ENCODE results near the gene CRLF1. TPM values are rescaled to one million over a fixed set of nuclear protein-coding genes. Genes with fewer than 3 reads are reported as not detected.
"Not testable (repeated sequence)": the region's sequence is repeated elsewhere in the genome, so short reads cannot be mapped to it uniquely, and the experiment has no call there.

CRLF1 gene
- total and polyA plus RNA-seq, 5 donors = 7.2 to 79.6 (median 39.4) TPM

DNA sequence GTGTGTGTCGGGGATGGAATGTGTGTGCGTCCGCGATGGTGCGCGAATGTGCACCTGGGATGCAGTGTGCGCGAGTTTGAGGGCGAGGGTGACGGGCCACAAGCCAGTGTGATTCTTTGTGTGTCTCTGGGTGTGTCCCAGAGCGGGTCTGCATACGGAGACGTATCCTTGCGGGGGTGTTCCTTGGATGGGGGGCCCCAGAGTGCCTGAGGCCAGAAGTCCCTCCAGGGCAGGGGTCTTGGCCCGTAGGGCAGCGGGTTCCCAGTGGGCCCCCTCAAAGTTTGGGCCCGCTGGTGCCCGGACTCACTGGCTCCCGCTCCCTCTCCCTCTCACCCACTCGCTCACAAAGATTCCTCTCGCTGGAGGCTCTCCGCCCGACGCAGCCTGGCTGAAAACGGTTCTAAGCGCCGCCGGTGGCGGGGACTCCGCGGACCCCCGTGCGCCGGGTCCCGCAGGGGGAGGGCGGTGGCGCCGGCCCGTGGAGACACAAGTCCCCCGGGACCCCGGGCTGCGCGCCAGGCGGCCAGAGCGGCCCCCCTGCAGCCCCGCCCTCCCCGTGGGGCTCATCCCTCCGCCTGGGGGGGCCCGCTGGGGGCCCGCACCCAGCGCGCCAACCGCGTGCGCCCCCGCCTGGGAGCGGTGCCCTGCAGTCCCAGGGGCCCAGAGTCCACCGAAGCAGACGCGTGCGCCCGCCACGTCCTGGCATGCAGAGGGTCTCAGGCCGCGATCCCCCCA lies 886 bp downstream of the CRLF1 start:
- intact Hi-C loops (cut with DNase I) = no loop called here
- DNase-seq (peak in 1 of 3 donors; percentile 57), ATAC-seq (no peak)
- H3K27me3 ChIP-seq (ENCODE audit: control insufficient read depth, insufficient read depth) = no peaks in the 10 kb centered on the region
- 2% methylated on average over 65 of the region's 65 CpGs for WGBS
- peak overlapping the region; percentile 52 for H3K4me3 ChIP-seq (ENCODE audit: low read length)
- H3K9me3 ChIP-seq (ENCODE audit: control insufficient read depth, low read length) = no peaks in the 10 kb centered on the region
- H3K4me1 ChIP-seq (ENCODE audit: control insufficient read depth, insufficient read depth, low read length) = no peaks in the 10 kb centered on the region
- H3K27ac ChIP-seq (ENCODE audit: low read length) = no peak overlapping the region

DNA sequence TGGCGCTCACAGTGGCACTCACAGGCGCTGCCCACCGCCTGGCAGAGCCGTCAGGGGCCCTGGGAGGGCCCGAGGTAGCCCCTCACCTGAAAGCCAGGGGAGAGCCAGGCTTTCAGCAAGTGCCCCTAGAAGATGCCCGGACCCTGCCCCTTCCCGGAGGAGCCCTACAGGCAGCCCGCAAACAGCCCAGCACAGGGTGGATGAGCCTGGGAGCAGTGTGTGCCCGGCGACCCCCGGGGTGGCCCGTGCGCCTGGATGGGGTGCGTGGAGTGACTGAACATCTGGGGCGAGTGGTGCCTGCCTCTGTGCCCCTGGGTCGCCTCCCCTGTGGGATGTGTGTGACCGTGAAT lies 1.4 kb downstream of the CRLF1 start:
- 7% methylated on average over 17 of the region's 17 CpGs for WGBS
- no peak for ATAC-seq

DNA sequence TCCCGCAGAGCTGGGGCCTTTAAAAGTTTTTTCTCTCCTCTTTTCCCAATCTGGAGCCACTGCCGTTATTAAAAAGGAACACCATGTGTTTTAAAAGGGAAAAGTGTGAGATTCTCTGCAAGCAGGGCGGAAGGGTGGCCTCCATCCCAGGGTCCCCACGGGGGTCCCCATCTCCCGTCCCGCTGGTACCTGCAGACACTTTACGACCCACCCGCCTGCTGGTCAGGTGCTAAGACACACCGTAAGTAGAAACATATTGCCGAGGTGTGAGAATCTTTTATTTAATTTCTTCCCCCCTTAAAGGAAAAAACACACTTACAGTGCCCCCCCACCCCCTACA lies 1.8 kb downstream of the CRLF1 start:
- Histone ChIP-seq H3K27me3 (ENCODE audit: control insufficient read depth, insufficient read depth) (no peaks in the 10 kb centered on the region), H3K9me3 (ENCODE audit: control insufficient read depth, low read length) (no peaks in the 10 kb centered on the region), H3K27ac (ENCODE audit: low read length) (no peak overlapping the region), H3K4me1 (ENCODE audit: control insufficient read depth, insufficient read depth, low read length) (no peaks in the 10 kb centered on the region), H3K4me3 (ENCODE audit: low read length) (no peak overlapping the region)
- ATAC-seq (no peak), DNase-seq (no peak)
- WGBS = 16% methylated on average over 10 of the region's 10 CpGs
- intact Hi-C loops (cut with DNase I) = no loop called here

More for the DNA sequence above, 1.4 kb downstream of the CRLF1 start:
- H3K27ac ChIP-seq (ENCODE audit: low read length) = no peak overlapping the region
- H3K9me3 ChIP-seq (ENCODE audit: control insufficient read depth, low read length) = no peaks in the 10 kb centered on the region
- H3K4me1 ChIP-seq (ENCODE audit: control insufficient read depth, insufficient read depth, low read length) = no peaks in the 10 kb centered on the region
- no peak overlapping the region for H3K4me3 ChIP-seq (ENCODE audit: low read length)
- DNase-seq = peak in 1 of 3 donors; percentile 47
- no peaks in the 10 kb centered on the region for H3K27me3 ChIP-seq (ENCODE audit: control insufficient read depth, insufficient read depth)
- intact Hi-C loops (cut with DNase I) = no loop called here

DNA sequence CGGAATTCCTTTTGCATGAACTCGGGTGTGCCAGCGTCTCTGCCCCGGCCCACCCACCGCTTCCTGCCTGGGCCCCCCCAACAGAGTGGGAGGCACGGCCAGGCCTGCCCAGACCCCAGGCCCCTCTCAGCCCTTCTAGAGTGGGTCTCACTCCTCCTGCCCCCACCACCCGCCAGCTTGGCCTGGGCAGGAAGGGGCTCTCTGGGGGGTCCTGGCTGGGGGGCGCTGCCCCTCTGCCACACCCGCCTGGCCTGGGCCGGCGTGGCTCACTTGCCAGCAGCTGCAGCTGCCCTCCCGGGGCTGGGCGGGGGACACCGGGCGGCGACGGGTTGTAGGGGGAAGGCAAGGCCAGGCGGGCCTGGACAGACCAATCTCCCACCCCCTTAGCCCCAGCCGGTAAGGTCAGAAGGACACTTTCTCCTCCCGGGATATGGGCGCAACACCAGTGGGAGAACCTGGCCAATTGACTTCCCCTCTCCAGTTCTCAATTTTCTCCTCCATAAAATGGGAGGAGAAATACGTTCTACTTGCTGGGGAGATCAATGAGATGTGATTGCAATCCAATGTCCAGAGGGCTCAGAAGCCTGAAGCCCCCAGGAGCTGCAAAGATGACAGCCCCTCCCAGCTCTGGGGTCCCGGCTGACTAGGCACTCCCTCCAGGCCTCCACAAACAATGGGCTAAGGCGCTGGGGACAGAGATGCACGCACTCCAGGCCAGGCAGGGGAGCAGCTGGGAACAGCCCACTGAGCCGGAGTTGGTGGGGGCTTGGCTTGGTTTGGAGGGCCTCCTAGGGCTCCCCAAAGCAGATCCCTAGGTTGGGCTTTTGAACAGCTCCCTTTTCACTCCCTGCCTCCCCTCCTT lies 2.4 kb downstream of the CRLF1 start:
- no peak overlapping the region for H3K4me3 ChIP-seq (ENCODE audit: low read length)
- peak in 1 of 3 donors; percentile 60 for DNase-seq

DNA sequence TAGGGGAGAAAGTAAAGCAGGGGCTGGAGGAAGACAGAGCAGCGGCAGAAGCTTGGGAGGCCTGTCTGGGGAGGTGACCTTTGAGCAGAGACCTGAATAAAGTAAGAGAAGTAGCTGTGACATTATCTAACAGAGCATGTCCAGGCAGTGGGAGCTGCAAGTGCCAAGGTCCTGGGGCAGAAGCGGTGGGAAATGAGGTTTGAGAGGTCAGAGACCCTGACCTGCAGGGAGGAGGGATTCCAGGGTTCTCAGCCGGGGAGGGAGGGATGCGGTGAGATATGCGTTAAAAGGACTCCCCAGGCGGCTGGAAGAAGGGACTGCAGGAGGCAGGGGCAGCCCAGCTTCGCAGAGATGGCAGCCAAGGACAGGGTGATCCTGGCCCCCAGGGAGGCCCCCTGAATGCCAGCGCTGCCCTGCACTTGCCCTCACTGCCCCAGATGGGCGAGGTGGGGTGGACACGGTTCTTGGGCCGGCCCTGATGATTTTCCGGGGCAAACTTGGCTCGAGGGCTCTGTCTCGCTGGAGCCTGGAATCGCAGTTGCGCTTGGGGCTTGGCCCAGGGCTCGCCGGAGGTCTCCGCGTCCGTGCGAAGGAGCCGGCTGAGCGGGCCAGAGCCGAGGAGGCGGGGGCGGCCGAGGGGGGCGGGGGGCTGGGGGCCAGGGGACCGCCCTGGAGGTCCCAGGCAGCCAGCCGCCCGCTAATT lies 3.2 kb downstream of the CRLF1 start:
- WGBS = 7% methylated on average over 32 of the region's 32 CpGs
- H3K4me1 ChIP-seq (ENCODE audit: control insufficient read depth, insufficient read depth, low read length) = no peaks in the 10 kb centered on the region
- intact Hi-C loops (cut with DNase I) = no loop called here
- H3K27ac ChIP-seq (ENCODE audit: low read length) = no peak overlapping the region
- no peak overlapping the region for H3K4me3 ChIP-seq (ENCODE audit: low read length)
- DNase-seq = peak in 2 of 3 donors; percentile 63 to 72
- H3K9me3 ChIP-seq (ENCODE audit: control insufficient read depth, low read length) = no peaks in the 10 kb centered on the region
- peak; percentile 39 to 40 for ATAC-seq
- no peaks in the 10 kb centered on the region for H3K27me3 ChIP-seq (ENCODE audit: control insufficient read depth, insufficient read depth)

More for the DNA sequence above, 2.4 kb downstream of the CRLF1 start:
- peak; percentile 40 to 42 for ATAC-seq
- H3K27me3 ChIP-seq (ENCODE audit: control insufficient read depth, insufficient read depth) = no peaks in the 10 kb centered on the region
- intact Hi-C loops (cut with DNase I) = no loop called here
- 16% methylated on average over 26 of the region's 26 CpGs for WGBS
- H3K4me1 ChIP-seq (ENCODE audit: control insufficient read depth, insufficient read depth, low read length) = no peaks in the 10 kb centered on the region
- no peak overlapping the region for H3K27ac ChIP-seq (ENCODE audit: low read length)
- H3K9me3 ChIP-seq (ENCODE audit: control insufficient read depth, low read length) = no peaks in the 10 kb centered on the region

DNA sequence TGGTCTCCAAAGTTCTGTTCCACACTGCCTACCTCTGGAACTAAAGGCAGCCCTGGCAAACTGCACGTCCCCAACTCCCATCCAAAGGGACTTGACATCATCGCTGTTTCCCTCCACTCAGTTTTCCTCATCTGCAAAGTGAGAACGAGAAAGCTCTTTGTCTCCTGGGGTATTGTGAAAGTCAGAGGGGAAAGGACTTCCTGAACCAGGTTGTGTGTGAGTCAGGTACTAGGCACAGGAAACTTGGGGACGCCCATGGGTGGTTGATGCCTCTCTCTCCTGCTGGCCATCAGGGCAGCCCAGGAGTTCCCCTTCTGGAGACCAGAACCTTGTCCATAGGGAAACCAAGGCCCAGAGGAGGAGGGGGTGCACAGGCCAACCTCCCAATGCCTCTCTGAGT lies 4.7 kb downstream of the CRLF1 start:
- Histone ChIP-seq H3K4me1 (ENCODE audit: control insufficient read depth, insufficient read depth, low read length) (no peaks in the 10 kb centered on the region), H3K4me3 (ENCODE audit: low read length) (no peak overlapping the region), H3K27ac (ENCODE audit: low read length) (no peak overlapping the region), H3K9me3 (ENCODE audit: control insufficient read depth, low read length) (no peaks in the 10 kb centered on the region), H3K27me3 (ENCODE audit: control insufficient read depth, insufficient read depth) (no peaks in the 10 kb centered on the region)
- intact Hi-C loops (cut with DNase I) = no loop called here
- no peak for DNase-seq
- ATAC-seq = no peak
- WGBS = 78% methylated on average over 4 of the region's 4 CpGs

DNA sequence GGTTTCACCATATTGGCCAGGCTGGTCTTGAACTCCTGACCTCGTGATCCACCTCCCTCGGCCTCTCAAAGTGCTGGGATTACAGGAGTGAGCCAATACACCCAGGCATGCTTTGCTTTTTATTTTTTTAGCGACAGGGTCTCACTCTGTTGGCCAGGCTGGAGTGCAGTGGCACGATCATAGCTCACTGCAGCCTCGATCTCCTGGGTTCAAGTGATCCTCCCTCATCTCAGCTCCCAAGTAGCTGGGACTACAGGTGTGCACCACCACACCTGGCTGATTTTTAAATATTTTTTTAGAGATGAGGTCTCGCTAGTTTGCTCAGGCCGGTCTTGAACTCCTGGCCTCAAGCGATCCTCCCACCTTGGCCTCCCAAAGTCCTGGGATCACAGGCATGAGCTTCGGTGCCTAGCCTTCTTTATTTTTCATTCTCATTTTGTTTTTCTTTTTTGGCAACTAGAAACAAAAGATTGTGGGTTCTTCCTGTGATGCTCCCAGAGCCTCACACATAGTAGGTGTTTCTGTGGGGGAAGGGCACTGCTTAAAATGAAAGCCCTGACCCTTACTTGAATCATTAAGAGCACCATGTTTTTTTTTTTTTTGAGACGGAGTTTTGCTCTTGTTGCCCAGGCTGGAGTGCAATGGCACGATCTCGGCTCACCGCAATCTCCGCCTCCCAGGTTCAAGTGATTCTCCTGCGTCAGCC lies 5.8 kb downstream of the CRLF1 start:
- H3K4me3 ChIP-seq (ENCODE audit: low read length); H3K9me3 ChIP-seq (ENCODE audit: control insufficient read depth, low read length); ATAC-seq; H3K4me1 ChIP-seq (ENCODE audit: control insufficient read depth, insufficient read depth, low read length); H3K27me3 ChIP-seq (ENCODE audit: control insufficient read depth, insufficient read depth); intact Hi-C loops (cut with DNase I); H3K27ac ChIP-seq (ENCODE audit: low read length): not testable (repeated sequence)
- 92% methylated on average over 15 of the region's 15 CpGs for WGBS
- peak in 1 of 3 donors; percentile 3 for DNase-seq

DNA sequence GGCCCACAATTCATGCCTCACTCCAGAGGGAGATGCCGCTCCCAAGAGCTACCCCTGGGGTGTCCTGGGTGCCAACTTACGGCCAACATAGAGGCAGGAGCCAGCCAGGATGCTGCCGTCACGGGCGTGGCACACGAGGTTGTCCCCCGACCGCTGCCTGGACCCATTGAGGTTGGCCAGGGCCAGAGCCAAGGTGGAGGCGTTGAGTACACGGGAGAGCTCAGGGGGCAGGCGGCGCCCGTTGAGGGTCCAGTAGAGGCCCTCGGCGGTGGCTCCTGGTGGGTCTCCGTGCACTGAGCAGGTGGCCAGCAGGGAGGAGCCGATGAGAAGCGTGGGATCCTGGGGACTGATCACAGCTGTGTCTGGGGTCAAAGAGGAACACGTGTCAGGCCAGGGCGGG lies 7.1 kb downstream of the CRLF1 start:
- H3K27ac ChIP-seq (ENCODE audit: low read length) = no peak overlapping the region
- no peaks in the 10 kb centered on the region for H3K27me3 ChIP-seq (ENCODE audit: control insufficient read depth, insufficient read depth)
- peak in 1 of 3 donors; percentile 43 for DNase-seq
- no peak for ATAC-seq
- H3K4me1 ChIP-seq (ENCODE audit: control insufficient read depth, insufficient read depth, low read length) = no peaks in the 10 kb centered on the region
- no peaks in the 10 kb centered on the region for H3K9me3 ChIP-seq (ENCODE audit: control insufficient read depth, low read length)
- no peak overlapping the region for H3K4me3 ChIP-seq (ENCODE audit: low read length)
- 87% methylated on average over 20 of the region's 20 CpGs for WGBS
- intact Hi-C loops (cut with DNase I) = loop anchor here in 3 of 4 donors (5.0 to 10.0 kb wide), 2 partner anchors 75 to 78 kb away; no protein-coding TSS in a partner anchor

DNA sequence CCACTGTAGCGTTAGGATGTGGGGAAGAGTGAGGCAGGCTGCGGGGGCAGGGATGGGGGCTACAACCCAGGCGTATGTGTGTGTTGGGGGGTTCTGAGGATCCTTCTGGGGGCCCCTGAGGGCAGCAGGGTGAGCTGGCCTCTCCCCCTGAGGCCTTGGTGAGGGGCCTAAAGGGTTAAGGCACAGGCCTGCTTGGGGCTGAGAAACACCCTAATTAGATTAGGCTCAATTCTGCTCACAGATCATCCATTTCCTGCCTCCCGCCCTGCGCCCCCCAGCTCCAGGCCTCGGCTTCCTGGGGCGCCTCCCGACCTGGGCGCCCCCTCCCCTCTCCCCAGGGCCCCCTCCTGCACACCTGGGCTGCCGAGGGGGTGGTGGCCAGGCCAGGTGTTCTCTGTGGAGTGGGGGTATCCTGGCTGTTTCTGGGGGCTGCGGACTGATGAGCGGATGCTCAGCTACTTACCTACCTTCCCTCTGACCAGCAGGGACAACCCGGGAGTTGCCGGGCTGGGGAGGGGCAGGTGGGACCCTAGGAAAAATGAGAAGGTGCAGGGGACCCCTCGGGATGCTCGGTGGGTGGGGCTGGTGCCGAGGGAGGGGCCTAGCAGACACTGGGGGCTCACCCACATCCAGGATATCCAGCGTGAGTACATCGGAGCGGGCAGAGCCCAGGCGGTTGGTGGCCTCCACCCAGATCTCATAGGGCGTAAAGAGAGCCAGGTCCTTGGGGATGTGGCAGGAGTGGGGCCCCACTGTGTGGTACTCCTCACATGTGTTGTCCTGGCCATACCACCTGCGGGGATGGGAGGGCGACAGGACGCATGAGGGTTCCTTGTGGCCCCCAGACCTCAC lies 8.6 kb downstream of the CRLF1 start:
- intact Hi-C loops (cut with DNase I) = loop anchor here in 3 of 4 donors (5.0 to 10.0 kb wide), 2 partner anchors 77 to 79 kb away; no protein-coding TSS in a partner anchor
- DNase-seq (peak in 1 of 3 donors; percentile 51), ATAC-seq (no peak)
- 45% methylated on average over 25 of the region's 25 CpGs for WGBS
- Histone ChIP-seq H3K4me3 (ENCODE audit: low read length) (no peak overlapping the region), H3K27ac (ENCODE audit: low read length) (no peak overlapping the region), H3K27me3 (ENCODE audit: control insufficient read depth, insufficient read depth) (no peaks in the 10 kb centered on the region), H3K4me1 (ENCODE audit: control insufficient read depth, insufficient read depth, low read length) (no peaks in the 10 kb centered on the region), H3K9me3 (ENCODE audit: control insufficient read depth, low read length) (no peaks in the 10 kb centered on the region)

DNA sequence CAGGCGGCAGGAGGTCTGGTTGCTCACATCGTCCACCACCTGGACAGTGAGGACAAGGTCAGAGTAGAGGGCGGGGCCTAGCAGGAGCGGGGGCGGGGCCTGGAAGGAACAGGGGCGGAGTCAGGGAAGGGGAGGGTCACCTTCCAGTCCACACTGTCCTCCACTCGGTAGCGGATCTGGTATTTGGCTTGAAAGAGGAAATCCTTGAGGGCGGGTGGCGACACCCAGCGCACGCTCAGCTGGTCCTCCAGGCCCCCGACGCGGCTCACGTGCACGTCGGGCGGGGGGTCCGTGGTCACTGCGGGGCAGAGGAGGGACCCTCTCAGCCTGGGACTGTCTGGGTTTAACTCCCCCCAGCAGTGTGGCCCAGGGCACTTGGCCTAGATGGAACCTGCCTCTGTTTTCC lies 9.8 kb downstream of the CRLF1 start:
- intact Hi-C loops (cut with DNase I) = loop anchor here in 3 of 4 donors (5.0 to 10.0 kb wide), 2 partner anchors 78 to 81 kb away; no protein-coding TSS in a partner anchor

More for the DNA sequence above, 9.8 kb downstream of the CRLF1 start:
- Histone ChIP-seq H3K27me3 (ENCODE audit: control insufficient read depth, insufficient read depth) (no peaks in the 10 kb centered on the region), H3K4me3 (ENCODE audit: low read length) (no peak overlapping the region), H3K27ac (ENCODE audit: low read length) (no peak overlapping the region), H3K9me3 (ENCODE audit: control insufficient read depth, low read length) (no peaks in the 10 kb centered on the region), H3K4me1 (ENCODE audit: control insufficient read depth, insufficient read depth, low read length) (no peaks in the 10 kb centered on the region)
- ATAC-seq (peak; percentile 53 to 61), DNase-seq (peak; percentile 66 to 85 (median 80))
- WGBS = 18% methylated on average over 21 of the region's 21 CpGs

Measured in right cardiac atrium (tissue), 5 donors.